Thoracic aorta (tissue), 2 donors: ENCODE data around the gene RILPL2. TPM values are rescaled to one million over a fixed set of nuclear protein-coding genes. Genes with fewer than 3 reads are reported as not detected.

Experiments used
- ATAC-seq: fragments of 150-250 bp; one replicate; pipeline ENCODE4 v1.8.0; 2017; ENCODE audit warnings: low read depth; ENCODE audit not compliant: insufficient number of reproducible peaks, low FRiP score
- DNase-seq: peaks from one replicate; pipeline ENCODE4 v3.0.0-alpha.2; 2020; ENCODE audit warnings: low spot score
- H3K27ac ChIP-seq, 2 donors: fragments of 200-600 bp; sonication (generic); 1 replicate in 1 of 2; 2 replicates in 1 of 2; pipeline ENCODE4 v1.5.1; 2016; ENCODE audit warnings: mild to moderate bottlenecking in 2 of 2, moderate library complexity in 2 of 2
- H3K27me3 ChIP-seq: fragments of 200-600 bp; sonication (generic); replicated peaks from 2 replicates; pipeline ENCODE4 v1.6.0; 2016; ENCODE audit warnings: mild to moderate bottlenecking; ENCODE audit not compliant: insufficient read depth
- H3K36me3 ChIP-seq: fragments of 200-600 bp; sonication (generic); one replicate; pipeline ENCODE4 v1.5.1; 2016
- H3K4me1 ChIP-seq, 2 donors: fragments of 200-600 bp; sonication (generic); 1 replicate in 1 of 2; 2 replicates in 1 of 2; pipeline versions ENCODE4 v1.5.1 to v1.6.0; 2016; ENCODE audit warnings: low read depth in 2 of 2, mild to moderate bottlenecking in 1 of 2; ENCODE audit not compliant: control insufficient read depth in 1 of 2
- H3K4me3 ChIP-seq: fragments of 200-600 bp; sonication (generic); 2 replicates; pipeline ENCODE4 v1.5.1; 2016; ENCODE audit warnings: mild to moderate bottlenecking
- H3K9me3 ChIP-seq: fragments of 200-600 bp; sonication (generic); 2 replicates; pipeline ENCODE4 v1.5.1; 2016
- CTCF ChIP-seq: fragments of 200-600 bp; sonication (generic); IDR thresholded peaks from one replicate; pipeline ENCODE4 v1.5.1; 2019; ENCODE audit warnings: antibody characterized with exemption
- total RNA-seq, 2 donors: library from RNA; depleted of rRNA; stranded (reverse); fragments of >200 nt; gene quantifications; one replicate each; pipeline versions ENCODE4 v1.1.0 to v1.2.3, GENCODE V29; 2016

The RILPL2 gene
- total RNA-seq, 2 donors from 2014 or later = 15.9 to 18.1 TPM

GRCh38 chr12:123397400-123397799 lies 39.1 kb downstream of the RILPL2 start:
- H3K27ac ChIP-seq = peak overlapping the region; percentile 94 to 97
- ATAC-seq = no peak
- peak overlapping the region; percentile 58 for H3K4me3 ChIP-seq

GRCh38 chr12:123396954-123397353 lies 39.5 kb downstream of the RILPL2 start:
- Histone ChIP-seq H3K36me3 (peaks cover 40% of the 10 kb centered on the region), H3K4me3 (peak overlapping the region; percentile 58), H3K4me1 (peaks cover 45 to 93% of the 10 kb centered on the region in 2 donors), H3K27ac (peak overlapping the region; percentile 94 to 97), H3K9me3 (no peaks in the 10 kb centered on the region), H3K27me3 (no peaks in the 10 kb centered on the region)
- no peak for TF ChIP-seq CTCF
- DNase-seq (no peak), ATAC-seq (no peak)

More at GRCh38 chr12:123397400-123397799, 39.1 kb downstream of the RILPL2 start:
- H3K4me1 ChIP-seq = peaks cover 49 to 93% of the 10 kb centered on the region in 2 donors
- H3K27me3 ChIP-seq = no peaks in the 10 kb centered on the region
- no peak for TF ChIP-seq CTCF
- peaks cover 40% of the 10 kb centered on the region for H3K36me3 ChIP-seq
- no peaks in the 10 kb centered on the region for H3K9me3 ChIP-seq
- DNase-seq = no peak

GRCh38 chr12:123396543-123396942 lies 39.9 kb downstream of the RILPL2 start:
- Histone ChIP-seq H3K4me1 (peaks cover 45 to 93% of the 10 kb centered on the region in 2 donors), H3K4me3 (peak overlapping the region; percentile 58), H3K36me3 (peaks cover 41% of the 10 kb centered on the region), H3K27ac (peak overlapping the region; percentile 94 to 97), H3K9me3 (no peaks in the 10 kb centered on the region), H3K27me3 (no peaks in the 10 kb centered on the region)
- no peak for TF ChIP-seq CTCF
- DNase-seq (no peak), ATAC-seq (no peak)

- H3K4me1 ChIP-seq = peaks cover 50 to 97% of the 10 kb centered on the region in 2 donors
- peaks cover 52% of the 10 kb centered on the region for H3K36me3 ChIP-seq
- H3K27ac ChIP-seq = peak overlapping the region; percentile 94 to 97
Observed at GRCh38 chr12:123395236-123395635, 41.2 kb downstream of the RILPL2 start.

GRCh38 chr12:123393747-123394146 lies 42.7 kb downstream of the RILPL2 start:
- no peaks in the 10 kb centered on the region for H3K27me3 ChIP-seq
- ATAC-seq (no peak), DNase-seq (no peak)
- H3K4me3 ChIP-seq = no peak overlapping the region
- no peak for TF ChIP-seq CTCF
- peaks cover 52% of the 10 kb centered on the region for H3K36me3 ChIP-seq
- no peaks in the 10 kb centered on the region for H3K9me3 ChIP-seq
- peak overlapping the region; percentile 24 to 45 for H3K27ac ChIP-seq
- peaks cover 35 to 85% of the 10 kb centered on the region in 2 donors for H3K4me1 ChIP-seq

More at GRCh38 chr12:123395236-123395635, 41.2 kb downstream of the RILPL2 start:
- no peaks in the 10 kb centered on the region for H3K9me3 ChIP-seq
- no peak for TF ChIP-seq CTCF
- no peak overlapping the region for H3K4me3 ChIP-seq
- DNase-seq (no peak), ATAC-seq (no peak)
- H3K27me3 ChIP-seq = no peaks in the 10 kb centered on the region
